8988T (cell line): ENCODE data around the gene PAQR5.
A peak's percentile ranks its signal among the peaks of the same experiment; 100 is the strongest.
"Not testable (repeated sequence)": the region's sequence is repeated elsewhere in the genome, so short reads cannot be mapped to it uniquely, and the experiment has no call there.

Experiments
- DNase-seq: peaks from one replicate; pipeline ENCODE4 v3.0.0; 2011

Gene PAQR5

GRCh38 chr15:69293741-69294615, 4.7 kb upstream of the PAQR5 start:
- DNase-seq = no peak

- DNase-seq = no peak
Measured at GRCh38 chr15:69296606-69297005, 2.1 kb upstream of the PAQR5 start.

GRCh38 chr15:69297642-69298353, 914 bp upstream of the PAQR5 start:
- no peak for DNase-seq

- no peak for DNase-seq
Measured at GRCh38 chr15:69298354-69298696, 387 bp upstream of the PAQR5 start.

- DNase-seq = no peak
Measured at GRCh38 chr15:69299451-69299886, 757 bp downstream of the PAQR5 start.

- no peak for DNase-seq
Measured at GRCh38 chr15:69299943-69300588, 1.4 kb downstream of the PAQR5 start.

GRCh38 chr15:69301101-69301500, 2.4 kb downstream of the PAQR5 start:
- DNase-seq = not testable (repeated sequence)

- not testable (repeated sequence) for DNase-seq
Measured at GRCh38 chr15:69302087-69302486, 3.4 kb downstream of the PAQR5 start.

- DNase-seq = no peak
Measured at GRCh38 chr15:69302929-69303328, 4.2 kb downstream of the PAQR5 start.

GRCh38 chr15:69303337-69304181, 4.8 kb downstream of the PAQR5 start:
- DNase-seq = no peak

- DNase-seq = no peak
Measured at GRCh38 chr15:69304182-69304545, 5.5 kb downstream of the PAQR5 start.

GRCh38 chr15:69305204-69305931, 6.7 kb downstream of the PAQR5 start:
- peak; percentile 51 for DNase-seq

- no peak for DNase-seq
Measured at GRCh38 chr15:69305933-69306568, 7.3 kb downstream of the PAQR5 start.

- no peak for DNase-seq
Measured at GRCh38 chr15:69307939-69308338, 9.2 kb downstream of the PAQR5 start.

GRCh38 chr15:69308949-69309348, 10.2 kb downstream of the PAQR5 start:
- DNase-seq = no peak

- DNase-seq = no peak
Measured at GRCh38 chr15:69311319-69311721, 12.6 kb downstream of the PAQR5 start.

GRCh38 chr15:69313432-69314000, 14.8 kb downstream of the PAQR5 start:
- DNase-seq = no peak

- no peak for DNase-seq
Measured at GRCh38 chr15:69314131-69314530, 15.4 kb downstream of the PAQR5 start.

- no peak for DNase-seq
Measured at GRCh38 chr15:69314736-69315135, 16.0 kb downstream of the PAQR5 start.

- DNase-seq = no peak
Measured at GRCh38 chr15:69315402-69316110, 16.8 kb downstream of the PAQR5 start.

GRCh38 chr15:69316291-69316690, 17.6 kb downstream of the PAQR5 start:
- no peak for DNase-seq
